PFSK-1 (cell line): Measurements from ENCODE around the gene SLC36A4.

ENCODE experiments used
- POLR2AphosphoS5 ChIP-seq: IDR thresholded peaks from 2 replicates; pipeline ENCODE4 v1.6.1; 2012; ENCODE audit warnings: low read depth, mild to moderate bottlenecking, control low read depth, low read length, moderate library complexity
- SIN3A ChIP-seq: IDR thresholded peaks from 2 replicates; pipeline ENCODE4 v1.6.1; 2012; ENCODE audit warnings: mild to moderate bottlenecking, low read length, moderate library complexity, borderline replicate concordance; ENCODE audit not compliant: insufficient read depth
- TAF1 ChIP-seq: IDR thresholded peaks from 2 replicates; pipeline ENCODE4 v1.6.1; 2012; ENCODE audit warnings: low read length, control low read depth, borderline replicate concordance; ENCODE audit not compliant: insufficient read depth
- TF ChIP-seq, protein P1 (sequence below), 2 experiments: IDR thresholded peaks; 2 replicates each; pipeline versions ENCODE4 v1.6.1 to v1.8.0; 2011 to 2012; ENCODE audit warnings: low read depth in 2 of 2, low read length in 2 of 2, control low read depth in 1 of 2, inconsistent platforms in 1 of 2, mild to moderate bottlenecking in 1 of 2, moderate library complexity in 1 of 2; ENCODE audit not compliant: insufficient read depth in 1 of 2

DNA sequence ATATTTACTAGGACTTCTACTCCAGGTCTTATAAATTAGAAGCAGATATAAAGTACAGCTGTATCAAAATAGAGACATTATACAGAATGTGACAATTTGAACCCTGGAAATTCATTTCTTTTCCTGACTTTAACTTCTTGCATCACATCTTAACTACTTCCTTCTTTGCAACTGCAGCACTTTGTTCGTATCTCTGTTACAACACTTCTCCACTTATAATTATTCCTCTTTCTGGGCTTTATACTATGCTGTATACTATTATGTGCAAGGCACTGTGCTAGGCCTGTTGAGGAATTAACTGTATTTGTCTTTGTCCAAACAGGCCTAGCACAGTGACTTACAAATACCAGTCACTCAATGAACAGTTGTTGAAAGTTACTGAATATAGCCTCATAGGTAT lies 1.8 kb upstream of the SLC36A4 start:
- TF ChIP-seq, protein P1, sequence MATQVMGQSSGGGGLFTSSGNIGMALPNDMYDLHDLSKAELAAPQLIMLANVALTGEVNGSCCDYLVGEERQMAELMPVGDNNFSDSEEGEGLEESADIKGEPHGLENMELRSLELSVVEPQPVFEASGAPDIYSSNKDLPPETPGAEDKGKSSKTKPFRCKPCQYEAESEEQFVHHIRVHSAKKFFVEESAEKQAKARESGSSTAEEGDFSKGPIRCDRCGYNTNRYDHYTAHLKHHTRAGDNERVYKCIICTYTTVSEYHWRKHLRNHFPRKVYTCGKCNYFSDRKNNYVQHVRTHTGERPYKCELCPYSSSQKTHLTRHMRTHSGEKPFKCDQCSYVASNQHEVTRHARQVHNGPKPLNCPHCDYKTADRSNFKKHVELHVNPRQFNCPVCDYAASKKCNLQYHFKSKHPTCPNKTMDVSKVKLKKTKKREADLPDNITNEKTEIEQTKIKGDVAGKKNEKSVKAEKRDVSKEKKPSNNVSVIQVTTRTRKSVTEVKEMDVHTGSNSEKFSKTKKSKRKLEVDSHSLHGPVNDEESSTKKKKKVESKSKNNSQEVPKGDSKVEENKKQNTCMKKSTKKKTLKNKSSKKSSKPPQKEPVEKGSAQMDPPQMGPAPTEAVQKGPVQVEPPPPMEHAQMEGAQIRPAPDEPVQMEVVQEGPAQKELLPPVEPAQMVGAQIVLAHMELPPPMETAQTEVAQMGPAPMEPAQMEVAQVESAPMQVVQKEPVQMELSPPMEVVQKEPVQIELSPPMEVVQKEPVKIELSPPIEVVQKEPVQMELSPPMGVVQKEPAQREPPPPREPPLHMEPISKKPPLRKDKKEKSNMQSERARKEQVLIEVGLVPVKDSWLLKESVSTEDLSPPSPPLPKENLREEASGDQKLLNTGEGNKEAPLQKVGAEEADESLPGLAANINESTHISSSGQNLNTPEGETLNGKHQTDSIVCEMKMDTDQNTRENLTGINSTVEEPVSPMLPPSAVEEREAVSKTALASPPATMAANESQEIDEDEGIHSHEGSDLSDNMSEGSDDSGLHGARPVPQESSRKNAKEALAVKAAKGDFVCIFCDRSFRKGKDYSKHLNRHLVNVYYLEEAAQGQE (IDR thresholded peaks at IDR 0.05; ENCODE audit: insufficient read depth in 1 of 2, low read depth in 2 of 2, low read length in 2 of 2), result no peak
- no peak for TF ChIP-seq TAF1
- no peak for TF ChIP-seq POLR2AphosphoS5
- no peak for TF ChIP-seq SIN3A
